B cell (primary cell): ENCODE results near the gene ZDHHC18. TPM values are rescaled to one million over a fixed set of nuclear protein-coding genes. Genes with fewer than 3 reads are reported as not detected.

ENCODE experiments used
- ATAC-seq: fragments of 200-7000 bp; cut with Tn5 transposase; one replicate; pipeline ENCODE4 v1.10.0; 2021; ENCODE audit warnings: low read depth, mild to moderate bottlenecking, moderate number of reproducible peaks, moderate library complexity
- CTCF ChIA-PET: fragments of 350-600 bp; sonication (Branson Sonifier 250); formaldehyde crosslinking; loops from one replicate; lab custom pipeline; 2021; ENCODE audit warnings: antibody characterized with exemption, inconsistent platforms; lab: Charles Lee
- POLR2A ChIA-PET: fragments of 350-600 bp; sonication (Branson Sonifier 250); formaldehyde crosslinking; loops from one replicate; lab custom pipeline; 2021; ENCODE audit warnings: antibody characterized with exemption; lab: Charles Lee
- DNase-seq: peaks from one replicate; pipeline ENCODE4 v3.0.0; 2013
- H2AFZ ChIP-seq: 2 replicates; pipeline ENCODE4 v1.6.1; 2012; ENCODE audit warnings: mild to moderate bottlenecking, low read depth, low read length; ENCODE audit not compliant: insufficient read depth, poor library complexity, severe bottlenecking
- H3K27ac ChIP-seq, 2 donors: 1 replicate in 1 of 2; 2 replicates in 1 of 2; pipeline ENCODE4 v1.5.1; 2012 to 2013; ENCODE audit warnings: low read length in 2 of 2, mild to moderate bottlenecking in 2 of 2, moderate library complexity in 1 of 2
- H3K27me3 ChIP-seq, 4 experiments: fragments of 200-600 bp in 1 of 4; sonication (generic) in 1 of 4; replicated peaks in 1 of 4; 1 replicate in 2 of 4; 2 replicates in 2 of 4; pipeline versions ENCODE4 v1.6.1 to v1.7.0; 2013 to 2016; ENCODE audit warnings: low read length in 3 of 4, mild to moderate bottlenecking in 2 of 4, mixed read lengths in 1 of 4, moderate library complexity in 1 of 4; ENCODE audit not compliant: insufficient read depth in 4 of 4, control insufficient read depth in 3 of 4; ENCODE audit errors: control extremely low read depth in 1 of 4
- H3K36me3 ChIP-seq, 2 experiments: replicated peaks in 1 of 2; 1 replicate in 1 of 2; 2 replicates in 1 of 2; pipeline versions ENCODE4 v1.6.1 to v1.7.1; 2013; ENCODE audit warnings: low read length in 1 of 2; ENCODE audit not compliant: insufficient read depth in 2 of 2, control insufficient read depth in 1 of 2; ENCODE audit errors: control extremely low read depth in 1 of 2, extremely low read depth in 1 of 2
- H3K4me1 ChIP-seq, 2 donors: fragments of 200-600 bp in 1 of 2; sonication (generic) in 1 of 2; 1 replicate in 1 of 2; 2 replicates in 1 of 2; pipeline versions ENCODE4 v1.5.1 to v1.6.1; 2013 to 2017; ENCODE audit warnings: low read length in 2 of 2; ENCODE audit not compliant: control insufficient read depth in 2 of 2, insufficient read depth in 2 of 2
- H3K4me2 ChIP-seq: replicated peaks from 2 replicates; pipeline ENCODE3; 2012; ENCODE audit warnings: mild to moderate bottlenecking, low read depth, low read length; ENCODE audit not compliant: poor library complexity, severe bottlenecking
- H3K4me3 ChIP-seq, 5 experiments: fragments of 200-600 bp in 1 of 5; sonication (generic) in 1 of 5; 1 replicate in 3 of 5; 2 replicates in 2 of 5; pipeline versions ENCODE4 v1.5.1 to v1.7.0; 2011 to 2016; ENCODE audit warnings: low read length in 4 of 5, mild to moderate bottlenecking in 4 of 5, low read depth in 2 of 5, control low read depth in 1 of 5, moderate library complexity in 1 of 5; ENCODE audit not compliant: insufficient read depth in 1 of 5; ENCODE audit errors: control extremely low read depth in 1 of 5, extremely low read depth in 1 of 5
- H3K79me2 ChIP-seq: fragments of 200-600 bp; sonication (generic); one replicate; pipeline ENCODE4 v1.6.0; 2016; ENCODE audit warnings: low read length; ENCODE audit not compliant: control insufficient read depth, insufficient read depth
- H3K9ac ChIP-seq: fragments of 200-600 bp; sonication (generic); 2 replicates; pipeline ENCODE4 v1.6.1; 2017; ENCODE audit warnings: mild to moderate bottlenecking, low read length, moderate library complexity
- H3K9me3 ChIP-seq, 3 donors: one replicate each; pipeline versions ENCODE4 v1.6.1 to v1.7.1; 2013; ENCODE audit warnings: low read length in 2 of 3; ENCODE audit not compliant: control insufficient read depth in 2 of 3, insufficient read depth in 1 of 3; ENCODE audit errors: control extremely low read depth in 1 of 3
- H4K20me1 ChIP-seq: 2 replicates; pipeline ENCODE4 v1.6.0; 2012; ENCODE audit warnings: mild to moderate bottlenecking, low read length; ENCODE audit not compliant: insufficient read depth, control insufficient read depth, poor library complexity, severe bottlenecking
- H3K27ac Mint-ChIP-seq: one replicate; pipeline ENCODE4 v1.8.0; 2021; ENCODE audit warnings: mixed read lengths
- H3K27me3 Mint-ChIP-seq: one replicate; pipeline ENCODE4 v1.8.0; 2021; ENCODE audit warnings: mixed read lengths
- H3K4me1 Mint-ChIP-seq: one replicate; pipeline ENCODE4 v1.8.0; 2021; ENCODE audit warnings: mixed read lengths
- H3K4me3 Mint-ChIP-seq: one replicate; pipeline ENCODE4 v1.8.0; 2021; ENCODE audit warnings: mixed read lengths
- H3K9me3 Mint-ChIP-seq: one replicate; pipeline ENCODE4 v1.8.0; 2022; ENCODE audit warnings: mixed read lengths; ENCODE audit not compliant: insufficient read depth
- CTCF ChIP-seq: fragments of 200-600 bp; IDR thresholded peaks from one replicate; pipeline ENCODE4 v1.8.0; 2022; ENCODE audit warnings: antibody characterized with exemption, mild to moderate bottlenecking
- EZH2 ChIP-seq: IDR thresholded peaks from 2 replicates; pipeline ENCODE4 v1.6.1; 2012; ENCODE audit warnings: borderline replicate concordance, low read depth, mild to moderate bottlenecking, moderate library complexity, low read length; ENCODE audit not compliant: insufficient read depth, poor library complexity, severe bottlenecking
- WGBS: methylation state at CpG from one replicate; pipeline ENCODE4 v1.1.5; 2013; ENCODE audit warnings: missing lambda C conversion rate; ENCODE audit not compliant: insufficient coverage; 5-methylcytosine and 5-hydroxymethylcytosine counted together
- intact Hi-C: fragments of 100-400 bp; cut with micrococcal nuclease; formaldehyde crosslinking; loops from one replicate; pipeline ENCODE4 v1.10.0; 2022
- polyA plus RNA-seq: library from polyadenylated mRNA; depleted of rRNA; stranded (reverse); fragments of >200 nt; gene quantifications from 2 replicates; pipeline ENCODE4 v1.2.3, GENCODE V29; 2012
- total RNA-seq, 2 donors: library from RNA; stranded (reverse); fragments of 120-200 nt in 1 of 2; gene quantifications; 1 replicate in 1 of 2; 2 replicates in 1 of 2; pipeline versions ENCODE4 v1.2.3 to v1.2.4, GENCODE V29; 2013 to 2022

Gene ZDHHC18
- total and polyA plus RNA-seq, 2 donors (not counting 1 experiment from before 2014, with no cell fraction given), result 25.8 to 30.8 TPM

GRCh38 chr1:26848499-26848898 lies 22.0 kb downstream of the ZDHHC18 start:
- H3K27me3 ChIP-seq, result no peaks in the 10 kb centered on the region
- 97% methylated on average over 10 of the region's 10 CpGs for WGBS
- intact Hi-C loops, result no loop called here
- H3K9ac ChIP-seq, result no peak overlapping the region
- Mint-ChIP-seq H3K4me3 (no peak overlapping the region), H3K27ac (no peak overlapping the region), H3K4me1 (no peaks in the 10 kb centered on the region), H3K27me3 (no peaks in the 10 kb centered on the region), H3K9me3 (no peaks in the 10 kb centered on the region)
- H3K4me1 ChIP-seq, result no peaks in the 10 kb centered on the region
- H3K4me2 ChIP-seq, result no peak overlapping the region
- DNase-seq, result no peak
- CTCF ChIA-PET, result interaction anchor here (0.9 to 5.0 kb wide), 5 partner anchors 10 to 38 kb away, joined by 3 to 32 read pairs (median 4); no protein-coding TSS in a partner anchor
- H3K9me3 ChIP-seq, result no peaks in the 10 kb centered on the region
- peaks cover 2 to 59% of the 10 kb centered on the region in 2 experiments for H3K36me3 ChIP-seq
- H3K79me2 ChIP-seq, result no peaks in the 10 kb centered on the region
- no peaks in the 10 kb centered on the region for H4K20me1 ChIP-seq
- no peak overlapping the region for H3K4me3 ChIP-seq
- H3K27ac ChIP-seq, result no peak overlapping the region
- POLR2A ChIA-PET, result no interaction called here
- no peak overlapping the region for H2AFZ ChIP-seq
- no peak for ATAC-seq
- TF ChIP-seq EZH2, result no peak
- TF ChIP-seq CTCF, result no peak

- intact Hi-C loops, result no loop called here
These were observed 22.7 kb downstream of the ZDHHC18 start for GRCh38 chr1:26848941-26849774.

More at GRCh38 chr1:26848941-26849774, 22.7 kb downstream of the ZDHHC18 start:
- ChIA-PET POLR2A (no interaction called here), CTCF (interaction anchor here (0.6 to 5.0 kb wide), 12 partner anchors 8 to 243 kb away, joined by 3 to 32 read pairs (median 4); no protein-coding TSS in a partner anchor)
- H3K27ac ChIP-seq, result no peak overlapping the region
- TF ChIP-seq CTCF, result no peak
- TF ChIP-seq EZH2, result no peak
- H3K36me3 ChIP-seq, result peaks cover 0 to 65% of the 10 kb centered on the region in 2 experiments
- no peak for DNase-seq
- no peak overlapping the region for H3K9ac ChIP-seq
- no peak for ATAC-seq
- H2AFZ ChIP-seq, result no peak overlapping the region
- no peaks in the 10 kb centered on the region for H3K4me1 Mint-ChIP-seq
- no peaks in the 10 kb centered on the region for H4K20me1 ChIP-seq
- no peaks in the 10 kb centered on the region for H3K79me2 ChIP-seq
- H3K27me3 Mint-ChIP-seq, result no peaks in the 10 kb centered on the region
- no peak overlapping the region for H3K4me3 ChIP-seq
- H3K4me2 ChIP-seq, result no peak overlapping the region
- no peak overlapping the region for H3K27ac Mint-ChIP-seq
- H3K27me3 ChIP-seq, result no peaks in the 10 kb centered on the region
- WGBS, result 96% methylated on average over 10 of the region's 10 CpGs
- no peaks in the 10 kb centered on the region for H3K4me1 ChIP-seq
- H3K9me3 Mint-ChIP-seq, result no peaks in the 10 kb centered on the region
- no peak overlapping the region for H3K4me3 Mint-ChIP-seq
- no peaks in the 10 kb centered on the region for H3K9me3 ChIP-seq
